Mesenchymal stem cell (in vitro differentiated cells and primary cell): ENCODE results near the gene IL17D.
"Not testable (repeated sequence)": the region's sequence is repeated elsewhere in the genome, so short reads cannot be mapped to it uniquely, and the experiment has no call there.

ENCODE experiments used
- DNase-seq: peaks from one replicate; pipeline ENCODE4 v3.0.0-alpha.2; 2013
- H2AFZ ChIP-seq: one replicate; pipeline ENCODE4 v1.6.1; 2013; ENCODE audit warnings: low read depth, mild to moderate bottlenecking, control low read depth, inconsistent platforms, low read length, moderate library complexity
- H2AK5ac ChIP-seq: 2 replicates; pipeline ENCODE4 v1.6.1; 2013; ENCODE audit warnings: low read length, moderate library complexity, mild to moderate bottlenecking, inconsistent platforms; ENCODE audit not compliant: severe bottlenecking
- H2BK120ac ChIP-seq: one replicate; pipeline ENCODE4 v1.6.1; 2013; ENCODE audit warnings: low read depth, mild to moderate bottlenecking, inconsistent platforms, low read length, moderate library complexity
- H2BK12ac ChIP-seq, 2 experiments: one replicate each; pipeline ENCODE4 v1.6.1; 2013; ENCODE audit warnings: inconsistent platforms in 2 of 2, low read length in 2 of 2, mild to moderate bottlenecking in 2 of 2, moderate library complexity in 2 of 2, control low read depth in 1 of 2
- H2BK15ac ChIP-seq: one replicate; pipeline ENCODE4 v1.6.1; 2013; ENCODE audit warnings: mild to moderate bottlenecking, low read depth, inconsistent platforms; ENCODE audit not compliant: poor library complexity, severe bottlenecking
- H2BK5ac ChIP-seq: 2 replicates; pipeline ENCODE4 v1.6.1; 2013; ENCODE audit warnings: low read depth, mild to moderate bottlenecking, low read length, control low read depth, inconsistent platforms; ENCODE audit not compliant: poor library complexity, severe bottlenecking
- H3K14ac ChIP-seq, 2 experiments: one replicate each; pipeline ENCODE4 v1.6.1; 2013; ENCODE audit warnings: inconsistent platforms in 2 of 2, low read length in 2 of 2, control low read depth in 1 of 2, mild to moderate bottlenecking in 1 of 2, moderate library complexity in 1 of 2
- H3K18ac ChIP-seq, 2 experiments: one replicate each; pipeline ENCODE4 v1.6.1; 2013; ENCODE audit warnings: inconsistent platforms in 2 of 2, low read length in 2 of 2, control low read depth in 1 of 2, low read depth in 1 of 2, mild to moderate bottlenecking in 1 of 2
- H3K23ac ChIP-seq, 2 experiments: one replicate each; pipeline ENCODE4 v1.6.1; 2013; ENCODE audit warnings: inconsistent platforms in 2 of 2, low read length in 2 of 2, mild to moderate bottlenecking in 2 of 2, moderate library complexity in 2 of 2, control low read depth in 1 of 2
- H3K27ac ChIP-seq: 2 replicates; pipeline ENCODE4 v1.5.1; 2013; ENCODE audit warnings: mild to moderate bottlenecking, moderate library complexity, low read length, control low read depth, inconsistent platforms; ENCODE audit not compliant: poor library complexity, severe bottlenecking
- H3K27me3 ChIP-seq, 2 experiments: 2 replicates each; pipeline versions ENCODE4 v1.6.1 to v1.7.0; 2013; ENCODE audit warnings: low read length in 2 of 2, mild to moderate bottlenecking in 2 of 2, moderate library complexity in 2 of 2, control low read depth in 1 of 2, inconsistent platforms in 1 of 2; ENCODE audit not compliant: control insufficient read depth in 1 of 2, insufficient read depth in 1 of 2
- H3K36me3 ChIP-seq, 2 experiments: 2 replicates each; pipeline versions ENCODE4 v1.6.1 to v1.7.0; 2013; ENCODE audit warnings: low read length in 2 of 2, control low read depth in 1 of 2, inconsistent platforms in 1 of 2, low read depth in 1 of 2, mild to moderate bottlenecking in 1 of 2; ENCODE audit not compliant: insufficient read depth in 2 of 2, control insufficient read depth in 1 of 2
- H3K4ac ChIP-seq, 2 experiments: one replicate each; pipeline ENCODE4 v1.6.1; 2013; ENCODE audit warnings: inconsistent platforms in 2 of 2, low read length in 2 of 2, mild to moderate bottlenecking in 2 of 2, moderate library complexity in 2 of 2, control low read depth in 1 of 2, low read depth in 1 of 2
- H3K4me1 ChIP-seq: 2 replicates; pipeline ENCODE4 v1.6.1; 2013; ENCODE audit warnings: low read depth, low read length, control low read depth; ENCODE audit not compliant: control insufficient read depth, insufficient read depth
- H3K4me2 ChIP-seq: 2 replicates; pipeline ENCODE4 v1.6.1; 2013; ENCODE audit warnings: low read length, mild to moderate bottlenecking, inconsistent platforms; ENCODE audit not compliant: poor library complexity, severe bottlenecking
- H3K4me3 ChIP-seq, 2 experiments: 2 replicates each; pipeline versions ENCODE4 v1.5.1 to v1.7.0; 2013; ENCODE audit warnings: low read length in 2 of 2, mild to moderate bottlenecking in 2 of 2, control low read depth in 1 of 2, low read depth in 1 of 2; ENCODE audit not compliant: insufficient read depth in 1 of 2
- H3K79me1 ChIP-seq: replicated peaks from 2 replicates; pipeline ENCODE4 v1.6.1; 2013; ENCODE audit warnings: mild to moderate bottlenecking, control low read depth, low read length, inconsistent platforms; ENCODE audit not compliant: poor library complexity, severe bottlenecking
- H3K9ac ChIP-seq: 2 replicates; pipeline ENCODE4 v1.7.0; 2013; ENCODE audit warnings: mild to moderate bottlenecking, low read length, moderate library complexity
- H3K9me3 ChIP-seq: 2 replicates; pipeline ENCODE4 v1.7.0; 2013; ENCODE audit warnings: mild to moderate bottlenecking, low read length; ENCODE audit not compliant: control insufficient read depth
- H4K8ac ChIP-seq: one replicate; pipeline ENCODE4 v1.6.1; 2013; ENCODE audit warnings: inconsistent platforms, mild to moderate bottlenecking, low read length, moderate library complexity
- H4K91ac ChIP-seq: one replicate; pipeline ENCODE4 v1.6.1; 2013; ENCODE audit warnings: mild to moderate bottlenecking, low read length, inconsistent platforms
- WGBS: methylation state at CpG from one replicate; pipeline ENCODE4 v1.1.7; 2013; ENCODE audit warnings: mixed read lengths; 5-methylcytosine and 5-hydroxymethylcytosine counted together

The IL17D gene

GRCh38 chr13:20679879-20680278, 23.6 kb upstream of the IL17D start:
- H2BK120ac ChIP-seq, result no peak overlapping the region
- H3K18ac ChIP-seq, result no peak overlapping the region
- H3K9ac ChIP-seq, result no peak overlapping the region
- H3K23ac ChIP-seq, result no peak overlapping the region
- H3K4me1 ChIP-seq, result no peaks in the 10 kb centered on the region
- no peak overlapping the region for H4K8ac ChIP-seq
- no peak overlapping the region for H2AFZ ChIP-seq
- H4K91ac ChIP-seq, result no peak overlapping the region
- H2AK5ac ChIP-seq, result no peak overlapping the region
- H3K14ac ChIP-seq, result no peak overlapping the region
- no peak overlapping the region for H2BK12ac ChIP-seq
- H2BK15ac ChIP-seq, result no peak overlapping the region
- no peak overlapping the region for H3K4me2 ChIP-seq
- DNase-seq, result no peak
- WGBS, result 100% methylated on average over 1 of the region's 3 CpGs
- H3K9me3 ChIP-seq, result no peaks in the 10 kb centered on the region
- no peak overlapping the region for H3K27ac ChIP-seq
- no peak overlapping the region for H3K4ac ChIP-seq
- H3K79me1 ChIP-seq, result no peaks in the 10 kb centered on the region
- H3K36me3 ChIP-seq, result peaks cover 3 to 7% of the 10 kb centered on the region in 2 experiments
- H3K27me3 ChIP-seq, result peaks cover 0 to 30% of the 10 kb centered on the region in 2 experiments
- H3K4me3 ChIP-seq, result no peak overlapping the region
- no peak overlapping the region for H2BK5ac ChIP-seq

GRCh38 chr13:20680416-20681080, 23.0 kb upstream of the IL17D start:
- Histone ChIP-seq H2AK5ac (no peak overlapping the region), H3K14ac (no peak overlapping the region), H2BK5ac (no peak overlapping the region), H3K4me1 (no peaks in the 10 kb centered on the region), H2BK12ac (no peak overlapping the region), H3K9me3 (no peaks in the 10 kb centered on the region), H3K27me3 (peaks cover 0 to 30% of the 10 kb centered on the region in 2 experiments), H3K18ac (no peak overlapping the region), H4K8ac (no peak overlapping the region), H2BK15ac (no peak overlapping the region), H4K91ac (no peak overlapping the region), H2AFZ (no peak overlapping the region), H2BK120ac (no peak overlapping the region), H3K4ac (no peak overlapping the region), H3K36me3 (peaks cover 0 to 5% of the 10 kb centered on the region in 2 experiments), H3K79me1 (no peaks in the 10 kb centered on the region), H3K4me2 (no peak overlapping the region), H3K27ac (no peak overlapping the region), H3K9ac (no peak overlapping the region), H3K23ac (no peak overlapping the region), H3K4me3 (no peak overlapping the region)
- DNase-seq, result no peak
- 93% methylated on average over 10 of the region's 10 CpGs for WGBS

GRCh38 chr13:20681481-20681880, 22.0 kb upstream of the IL17D start:
- not testable (repeated sequence) for H2BK15ac ChIP-seq, H4K91ac ChIP-seq, H4K8ac ChIP-seq, H3K27ac ChIP-seq, H3K18ac ChIP-seq, H3K9ac ChIP-seq, H3K4me3 ChIP-seq, H3K23ac ChIP-seq, H2BK120ac ChIP-seq, H2AK5ac ChIP-seq, H3K4ac ChIP-seq, H3K9me3 ChIP-seq, H3K4me2 ChIP-seq, H2BK12ac ChIP-seq, H2AFZ ChIP-seq, H2BK5ac ChIP-seq, H3K14ac ChIP-seq, H3K79me1 ChIP-seq, H3K36me3 ChIP-seq, H3K4me1 ChIP-seq
- DNase-seq, result peak; percentile 16
- peaks cover 0 to 30% of the 10 kb centered on the region in 2 experiments for H3K27me3 ChIP-seq
- 79% methylated on average over 3 of the region's 5 CpGs for WGBS

GRCh38 chr13:20682061-20682460, 21.4 kb upstream of the IL17D start:
- H3K9ac ChIP-seq, result no peak overlapping the region
- peaks cover 0 to 28% of the 10 kb centered on the region in 2 experiments for H3K27me3 ChIP-seq
- no peak overlapping the region for H2BK15ac ChIP-seq
- H3K36me3 ChIP-seq, result no peaks in the 10 kb centered on the region
- no peak for DNase-seq
- H3K4me3 ChIP-seq, result no peak overlapping the region
- no peak overlapping the region for H4K91ac ChIP-seq
- no peak overlapping the region for H2AK5ac ChIP-seq
- H2BK5ac ChIP-seq, result no peak overlapping the region
- WGBS, result no CpG with 5 or more reads among the region's 1 CpG
- H3K4me2 ChIP-seq, result no peak overlapping the region
- no peak overlapping the region for H3K18ac ChIP-seq
- H4K8ac ChIP-seq, result no peak overlapping the region
- no peaks in the 10 kb centered on the region for H3K9me3 ChIP-seq
- no peak overlapping the region for H2AFZ ChIP-seq
- no peak overlapping the region for H2BK12ac ChIP-seq
- H3K4ac ChIP-seq, result no peak overlapping the region
- H3K79me1 ChIP-seq, result no peaks in the 10 kb centered on the region
- no peak overlapping the region for H2BK120ac ChIP-seq
- no peaks in the 10 kb centered on the region for H3K4me1 ChIP-seq
- H3K14ac ChIP-seq, result no peak overlapping the region
- H3K27ac ChIP-seq, result no peak overlapping the region
- H3K23ac ChIP-seq, result no peak overlapping the region
